GM04503 (cell line): ENCODE measurements around the gene ADAMTS16.
"Not testable (repeated sequence)": the region's sequence is repeated elsewhere in the genome, so short reads cannot be mapped to it uniquely, and the experiment has no call there.

Experiments used
- DNase-seq: peaks from one replicate; pipeline ENCODE4 v3.0.0-alpha.2; 2012; ENCODE audit warnings: low read depth

ADAMTS16 gene, protein sequence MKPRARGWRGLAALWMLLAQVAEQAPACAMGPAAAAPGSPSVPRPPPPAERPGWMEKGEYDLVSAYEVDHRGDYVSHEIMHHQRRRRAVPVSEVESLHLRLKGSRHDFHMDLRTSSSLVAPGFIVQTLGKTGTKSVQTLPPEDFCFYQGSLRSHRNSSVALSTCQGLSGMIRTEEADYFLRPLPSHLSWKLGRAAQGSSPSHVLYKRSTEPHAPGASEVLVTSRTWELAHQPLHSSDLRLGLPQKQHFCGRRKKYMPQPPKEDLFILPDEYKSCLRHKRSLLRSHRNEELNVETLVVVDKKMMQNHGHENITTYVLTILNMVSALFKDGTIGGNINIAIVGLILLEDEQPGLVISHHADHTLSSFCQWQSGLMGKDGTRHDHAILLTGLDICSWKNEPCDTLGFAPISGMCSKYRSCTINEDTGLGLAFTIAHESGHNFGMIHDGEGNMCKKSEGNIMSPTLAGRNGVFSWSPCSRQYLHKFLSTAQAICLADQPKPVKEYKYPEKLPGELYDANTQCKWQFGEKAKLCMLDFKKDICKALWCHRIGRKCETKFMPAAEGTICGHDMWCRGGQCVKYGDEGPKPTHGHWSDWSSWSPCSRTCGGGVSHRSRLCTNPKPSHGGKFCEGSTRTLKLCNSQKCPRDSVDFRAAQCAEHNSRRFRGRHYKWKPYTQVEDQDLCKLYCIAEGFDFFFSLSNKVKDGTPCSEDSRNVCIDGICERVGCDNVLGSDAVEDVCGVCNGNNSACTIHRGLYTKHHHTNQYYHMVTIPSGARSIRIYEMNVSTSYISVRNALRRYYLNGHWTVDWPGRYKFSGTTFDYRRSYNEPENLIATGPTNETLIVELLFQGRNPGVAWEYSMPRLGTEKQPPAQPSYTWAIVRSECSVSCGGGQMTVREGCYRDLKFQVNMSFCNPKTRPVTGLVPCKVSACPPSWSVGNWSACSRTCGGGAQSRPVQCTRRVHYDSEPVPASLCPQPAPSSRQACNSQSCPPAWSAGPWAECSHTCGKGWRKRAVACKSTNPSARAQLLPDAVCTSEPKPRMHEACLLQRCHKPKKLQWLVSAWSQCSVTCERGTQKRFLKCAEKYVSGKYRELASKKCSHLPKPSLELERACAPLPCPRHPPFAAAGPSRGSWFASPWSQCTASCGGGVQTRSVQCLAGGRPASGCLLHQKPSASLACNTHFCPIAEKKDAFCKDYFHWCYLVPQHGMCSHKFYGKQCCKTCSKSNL

DNA sequence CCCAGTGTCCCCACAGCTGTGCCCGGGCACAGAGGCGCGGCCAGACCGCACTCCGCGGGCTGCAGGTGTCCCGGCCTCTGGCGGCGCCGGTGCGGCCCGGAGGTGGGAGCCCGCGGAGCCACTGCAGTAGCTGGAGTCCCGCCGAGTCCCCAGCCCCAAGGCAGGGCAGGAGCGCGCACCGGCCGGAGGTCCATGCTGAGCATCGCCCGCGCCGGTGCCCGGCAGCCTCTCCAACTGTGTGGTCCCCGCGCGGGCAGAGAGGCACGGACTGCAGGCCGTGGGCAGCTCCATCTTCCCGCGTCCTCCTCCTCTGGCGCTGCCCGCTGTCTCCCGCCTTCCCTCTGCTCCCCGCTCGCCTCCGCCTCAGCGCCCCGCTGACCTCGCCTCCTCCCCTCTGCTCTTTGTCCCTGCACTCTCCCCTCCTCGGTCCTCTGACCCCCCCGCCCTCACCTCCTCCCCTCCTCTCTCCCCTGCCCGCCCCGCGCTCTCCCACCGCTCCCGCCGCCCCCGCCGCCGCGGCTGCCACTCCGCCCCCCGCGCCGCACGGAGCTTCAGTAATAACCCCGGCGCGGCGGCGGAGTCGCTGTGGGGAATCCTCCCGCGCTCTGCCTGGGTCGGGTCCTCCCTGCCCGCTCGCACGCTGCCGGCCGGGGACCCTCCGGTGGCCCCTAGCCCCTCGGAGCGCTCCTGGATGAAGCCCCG lies at the start of gene ADAMTS16:
ADAMTS16 (plus strand) TSS at position 554 of the 702 bp plus-strand sequence; CDS start at position 692, 138 bp downstream.
- DNase-seq = no peak

DNA sequence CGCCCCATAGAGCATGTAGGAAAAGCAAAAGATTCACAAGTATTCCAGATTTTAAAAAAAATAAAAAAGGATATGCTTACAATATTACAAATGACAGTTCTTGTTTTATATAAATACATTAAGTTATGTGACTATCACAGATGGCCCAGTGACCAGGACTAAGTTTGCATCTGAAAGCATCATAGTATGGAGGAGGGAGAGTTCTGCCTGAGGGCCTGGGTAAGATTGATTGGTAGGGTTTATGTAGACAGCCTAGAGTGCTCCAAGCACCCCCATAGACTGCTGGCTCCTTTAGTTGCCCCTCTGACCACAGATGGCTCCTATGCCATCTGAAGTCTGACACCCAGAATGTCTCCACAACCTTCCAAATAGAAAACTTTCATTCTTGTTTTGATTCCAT lies 48.0 kb upstream of the ADAMTS16 start:
- DNase-seq = no peak

DNA sequence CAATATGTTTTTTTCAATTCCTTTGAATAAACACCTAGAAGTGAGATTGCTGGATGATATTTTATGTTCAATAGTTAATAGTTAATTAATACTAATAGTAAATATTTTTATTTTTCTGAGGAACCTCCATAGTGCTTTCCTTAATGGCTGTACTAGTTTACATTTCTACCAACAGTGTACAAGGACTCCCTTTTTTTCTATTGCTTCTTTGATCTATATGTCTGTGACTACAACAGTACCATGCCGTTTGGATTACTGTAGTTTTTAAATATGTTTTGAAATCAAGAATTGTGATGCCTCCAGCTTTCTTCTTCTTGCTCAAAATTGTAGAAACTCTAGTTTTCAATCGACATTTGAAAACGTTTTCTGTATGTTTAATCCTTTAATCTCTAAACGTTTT lies 39.5 kb upstream of the ADAMTS16 start:
- no peak for DNase-seq

DNA sequence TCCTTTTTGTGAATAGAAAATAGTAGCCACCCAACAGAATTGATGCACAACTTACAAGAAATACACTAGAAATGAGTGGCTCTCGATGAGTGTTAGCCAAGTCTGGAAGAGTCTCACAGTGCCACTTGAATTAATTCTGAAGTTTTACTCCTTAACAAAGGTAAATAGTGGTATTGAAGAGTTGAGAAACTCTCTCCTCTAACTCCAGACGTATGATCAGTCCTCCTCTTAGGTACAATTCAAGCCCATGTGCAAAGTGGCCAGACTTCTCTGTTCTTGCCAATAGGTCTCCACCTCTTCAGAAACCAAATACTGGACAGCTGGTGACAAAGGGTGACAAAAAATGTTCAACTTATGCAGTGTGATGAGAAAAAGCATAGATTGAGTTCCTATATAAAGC lies 38.5 kb upstream of the ADAMTS16 start:
- no peak for DNase-seq

DNA sequence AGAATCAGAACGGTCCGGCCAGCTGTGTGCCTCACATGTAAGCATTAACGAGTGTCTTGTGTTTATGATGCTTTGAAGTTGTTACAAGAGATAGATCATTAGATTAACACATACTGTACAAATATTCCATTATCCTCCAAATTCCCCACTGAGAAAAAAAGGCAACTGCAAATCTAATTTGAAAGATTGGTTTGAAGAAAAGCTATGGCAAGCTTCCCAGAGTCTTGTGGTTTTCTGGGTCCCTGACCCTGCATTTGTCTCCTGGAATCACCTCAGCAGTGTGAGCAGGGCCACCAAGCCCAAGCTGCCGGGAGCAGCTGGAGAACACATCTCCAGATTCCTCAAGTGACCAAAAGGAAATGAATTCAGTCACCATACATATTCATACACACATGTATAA lies 36.9 kb upstream of the ADAMTS16 start:
- DNase-seq = no peak

DNA sequence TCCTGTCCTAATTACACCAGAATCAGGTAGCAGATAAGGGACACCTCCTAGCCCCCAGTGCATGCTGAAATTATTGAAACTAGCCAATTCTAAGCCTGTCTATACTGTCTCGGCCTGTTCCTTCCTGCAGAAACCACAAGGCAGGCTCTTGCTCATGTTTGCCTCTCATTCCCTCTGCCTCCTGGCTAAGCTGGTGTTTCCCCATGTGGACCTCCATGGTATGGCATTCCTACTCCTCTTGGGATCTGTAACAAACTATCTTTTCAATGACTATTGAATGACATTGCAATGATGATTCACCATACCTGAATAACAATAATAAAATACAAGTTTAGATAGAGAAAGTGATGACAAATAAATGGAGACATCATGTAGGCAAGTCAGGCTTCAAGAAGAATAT lies 35.6 kb upstream of the ADAMTS16 start:
- DNase-seq = no peak

DNA sequence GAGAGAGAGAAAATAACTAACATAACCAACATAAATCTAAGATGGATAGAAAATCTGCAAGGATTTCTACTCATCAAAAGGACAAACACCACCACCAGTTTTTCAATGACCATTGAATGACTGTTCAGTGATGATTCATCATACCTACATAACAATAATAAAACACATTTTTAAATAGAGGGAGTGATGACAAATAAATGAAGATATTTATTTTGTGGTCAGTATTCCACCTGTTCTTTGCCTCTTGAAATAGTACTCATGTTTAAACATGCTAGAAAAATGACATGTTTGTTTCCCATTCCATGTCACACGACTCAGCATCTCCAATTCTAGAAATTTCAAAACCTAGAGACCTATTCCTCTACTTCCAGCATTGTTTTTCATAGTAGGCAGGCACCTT lies 34.6 kb upstream of the ADAMTS16 start:
- DNase-seq = no peak

DNA sequence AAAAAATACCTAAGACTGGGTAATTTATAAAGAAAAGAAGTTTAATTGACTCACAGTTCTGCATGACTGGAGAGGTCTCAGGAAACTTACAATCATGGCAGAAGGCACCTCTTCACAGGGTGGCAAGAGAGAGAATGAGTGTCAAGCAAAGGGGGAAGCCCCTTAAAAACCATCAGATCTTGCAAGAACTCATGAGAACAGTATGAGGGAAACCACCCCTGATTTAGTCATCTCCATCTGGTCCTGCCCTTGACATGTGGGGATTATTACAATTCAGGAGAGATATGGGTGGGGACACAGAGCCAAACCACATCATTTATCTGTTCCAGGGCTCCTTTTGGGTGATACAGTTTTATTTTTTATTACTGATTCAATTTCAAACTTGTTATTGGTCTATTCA lies 23.2 kb upstream of the ADAMTS16 start:
- DNase-seq = no peak

DNA sequence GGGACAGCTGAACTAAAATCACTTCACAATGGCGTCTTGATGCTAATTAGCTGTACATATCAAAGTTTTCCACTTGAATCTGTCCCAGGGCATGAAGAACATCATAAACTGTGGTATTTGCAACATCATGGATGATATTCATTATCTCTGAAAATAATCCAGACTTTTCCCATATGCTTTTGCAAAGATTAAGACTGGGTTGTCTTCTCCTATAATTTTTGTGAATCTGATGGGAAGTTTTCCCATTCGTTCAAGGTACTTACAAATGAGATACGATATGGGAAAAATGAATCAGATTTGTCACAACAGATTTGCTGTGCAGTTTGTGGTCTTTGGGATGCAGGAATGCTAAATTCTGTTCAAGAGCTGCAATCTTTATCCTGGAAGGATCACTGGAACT lies 17.4 kb upstream of the ADAMTS16 start:
- DNase-seq = no peak

DNA sequence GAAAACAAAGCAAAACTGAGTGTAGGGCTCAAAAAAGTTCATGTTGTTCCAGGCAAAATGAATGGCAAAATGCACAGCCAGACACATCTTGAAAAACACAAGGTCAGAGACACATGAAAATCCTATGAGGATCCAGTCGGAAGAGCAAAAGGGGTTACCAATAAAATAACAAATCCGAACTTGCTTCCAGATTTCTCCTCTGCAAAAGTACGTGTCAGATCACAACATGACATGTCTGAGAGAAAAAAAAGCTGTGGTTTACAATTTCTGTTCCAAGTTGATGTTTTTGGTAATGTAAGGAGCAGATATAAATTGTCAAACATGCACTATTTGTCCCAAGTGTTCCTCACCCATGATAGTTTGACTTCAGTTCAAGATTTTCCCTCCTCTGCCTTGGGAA lies 15.9 kb upstream of the ADAMTS16 start:
- DNase-seq = no peak

DNA sequence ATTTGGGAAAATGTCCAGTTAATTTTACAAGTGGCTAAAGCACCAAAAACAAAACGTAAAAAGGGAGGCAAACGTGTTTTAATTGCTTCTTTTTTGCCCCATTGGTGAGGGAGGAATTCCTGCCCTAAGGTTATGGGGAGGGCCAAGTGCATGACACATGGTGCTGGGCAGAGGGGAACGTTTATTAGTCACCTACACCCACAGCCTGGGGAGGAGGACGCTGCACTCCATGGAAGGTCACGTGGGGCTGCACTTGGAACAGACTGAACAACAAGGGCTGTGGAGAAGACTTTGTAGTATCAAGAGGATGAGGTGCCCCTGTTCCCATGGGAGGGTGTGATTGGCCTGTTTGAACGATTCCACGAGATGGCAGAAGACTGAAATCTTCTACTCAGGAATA lies 13.7 kb upstream of the ADAMTS16 start:
- DNase-seq = peak; percentile 21

DNA sequence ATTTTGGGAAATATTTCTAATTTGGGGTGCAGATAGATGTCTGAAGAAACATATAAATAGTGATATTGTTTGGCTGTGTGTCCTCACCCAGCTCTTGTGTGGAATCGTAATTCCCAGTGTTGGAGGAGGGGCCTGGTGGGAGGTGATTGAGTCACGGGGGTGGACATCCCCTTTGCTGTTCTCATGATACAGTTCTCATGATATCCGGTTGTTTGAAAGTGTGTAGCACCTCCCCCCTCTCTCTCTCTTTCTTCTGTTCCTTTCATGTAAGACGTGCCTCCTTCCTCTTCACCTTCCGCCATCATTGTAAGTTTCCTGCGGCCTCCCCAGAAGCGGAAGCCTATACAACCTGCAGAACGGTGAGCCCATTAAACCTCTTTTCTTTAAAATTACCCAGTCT lies 11.4 kb upstream of the ADAMTS16 start:
- no peak for DNase-seq

DNA sequence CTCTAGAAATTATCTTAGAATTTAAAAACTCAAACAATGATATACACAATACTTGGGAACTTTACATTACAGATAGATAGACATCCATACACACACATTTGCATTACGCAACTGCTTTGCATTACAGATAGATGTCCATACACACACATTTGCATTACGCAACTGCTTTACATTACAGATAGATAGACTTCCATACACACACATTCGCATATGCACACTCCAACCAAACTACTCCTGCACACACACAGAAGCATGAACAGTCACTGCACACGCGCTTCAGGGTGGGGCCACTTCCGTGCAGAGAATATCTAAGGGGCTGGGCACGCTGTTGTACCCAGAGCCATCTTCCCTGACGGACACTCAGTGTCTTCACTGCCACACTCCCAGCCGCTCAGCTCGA lies 7.9 kb upstream of the ADAMTS16 start:
- DNase-seq = no peak

DNA sequence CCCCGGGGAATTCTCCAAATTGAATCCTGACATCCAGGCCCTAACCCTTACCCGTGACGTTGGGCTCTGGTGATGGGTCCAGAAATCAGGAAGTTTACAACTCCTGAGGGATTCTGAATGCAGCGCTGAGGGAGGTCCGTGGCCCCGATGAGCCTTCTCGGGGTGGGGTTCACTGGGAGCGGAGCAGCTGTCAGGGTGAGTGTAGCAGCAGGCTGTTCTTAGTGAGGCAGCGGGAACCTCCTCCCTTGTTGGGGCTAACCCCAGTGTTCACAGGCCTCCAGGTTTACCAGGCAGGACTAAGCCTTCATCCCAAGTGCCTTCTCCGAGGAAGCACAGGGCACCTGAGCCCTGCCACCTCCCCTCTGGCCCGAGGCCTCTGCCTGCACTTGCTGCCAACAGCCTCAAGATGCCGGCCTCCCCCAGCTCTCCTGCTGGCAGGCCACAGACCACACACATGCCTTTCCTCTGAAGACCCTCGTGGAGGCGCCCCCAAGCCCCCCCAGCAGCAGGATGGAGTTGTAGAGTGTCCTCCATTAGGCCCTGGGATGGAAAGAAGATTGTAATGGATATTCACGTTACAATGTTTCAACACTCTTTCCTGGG lies 7.3 kb upstream of the ADAMTS16 start:
- DNase-seq = no peak

DNA sequence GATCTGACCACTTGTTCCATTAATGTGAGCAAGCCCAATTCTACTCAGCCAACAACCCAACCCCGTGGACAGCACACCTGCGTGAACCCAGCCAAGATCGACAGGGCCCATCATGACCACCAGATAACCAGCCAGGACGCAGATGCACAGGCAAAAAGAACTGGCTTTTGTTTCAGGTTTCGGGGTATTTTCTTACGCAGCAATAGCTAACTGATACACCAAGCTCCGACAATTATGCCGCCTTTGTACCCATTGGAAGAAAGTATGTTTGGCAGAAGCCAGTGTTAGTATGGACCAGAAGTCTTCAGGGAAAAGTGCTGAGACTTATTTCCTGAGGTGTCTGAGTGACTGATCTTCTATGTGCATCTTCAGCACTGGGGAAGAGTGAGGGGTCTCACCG lies 6.0 kb upstream of the ADAMTS16 start:
- no peak for DNase-seq

DNA sequence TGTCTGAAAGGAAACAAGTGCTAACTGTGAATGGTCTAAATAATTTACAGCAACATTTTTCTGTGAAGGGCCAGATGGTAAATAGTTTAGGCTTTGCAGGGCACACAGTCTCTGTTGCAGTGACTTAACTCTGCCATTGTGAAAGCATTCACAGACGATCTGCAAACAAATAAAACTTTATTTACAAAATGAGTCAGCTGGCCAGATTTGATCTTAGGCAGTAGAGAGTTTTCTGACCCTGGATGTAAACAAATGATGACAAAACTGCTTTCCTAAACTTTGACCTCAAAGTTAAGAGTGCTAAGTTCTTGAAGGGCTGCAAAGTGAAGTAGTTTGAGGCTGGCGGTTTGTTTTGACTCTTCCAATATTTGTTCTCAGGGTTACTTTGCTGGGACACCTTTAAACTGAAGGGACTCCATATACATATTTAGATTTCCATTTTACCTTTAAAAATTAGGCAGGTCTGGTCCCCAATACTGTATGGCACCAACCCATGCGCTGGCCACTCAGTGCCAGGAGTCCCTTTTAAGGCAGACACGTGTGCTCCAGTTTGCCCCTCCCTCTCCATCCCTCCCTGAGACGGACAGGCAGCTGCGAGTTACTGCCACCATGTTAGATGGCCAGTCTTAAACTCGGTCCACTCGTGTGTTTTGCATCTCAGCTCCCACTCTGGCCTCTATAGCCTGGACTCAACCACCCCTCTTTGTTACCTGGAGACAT lies 4.0 kb upstream of the ADAMTS16 start:
- DNase-seq = no peak

DNA sequence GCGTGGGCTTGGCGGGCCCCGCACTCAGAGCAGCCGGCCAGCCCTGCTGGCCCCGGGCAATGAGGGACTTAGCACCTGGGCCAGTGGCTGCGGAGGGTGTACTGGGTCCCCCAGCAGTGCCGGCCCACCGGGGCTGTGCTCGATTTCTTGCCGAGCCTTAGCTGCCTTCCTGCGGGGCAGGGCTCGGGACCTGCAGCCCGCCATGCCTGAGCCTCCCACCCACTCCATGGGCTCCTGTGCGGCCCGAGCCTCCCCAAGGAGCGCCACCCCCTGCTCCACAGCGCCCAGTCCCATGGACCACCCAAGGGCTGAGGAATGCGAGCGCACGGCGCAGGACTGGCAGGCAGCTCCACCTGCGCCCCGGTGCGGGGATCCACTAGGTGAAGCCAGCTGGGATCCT lies 2.3 kb upstream of the ADAMTS16 start:
- DNase-seq = not testable (repeated sequence)

DNA sequence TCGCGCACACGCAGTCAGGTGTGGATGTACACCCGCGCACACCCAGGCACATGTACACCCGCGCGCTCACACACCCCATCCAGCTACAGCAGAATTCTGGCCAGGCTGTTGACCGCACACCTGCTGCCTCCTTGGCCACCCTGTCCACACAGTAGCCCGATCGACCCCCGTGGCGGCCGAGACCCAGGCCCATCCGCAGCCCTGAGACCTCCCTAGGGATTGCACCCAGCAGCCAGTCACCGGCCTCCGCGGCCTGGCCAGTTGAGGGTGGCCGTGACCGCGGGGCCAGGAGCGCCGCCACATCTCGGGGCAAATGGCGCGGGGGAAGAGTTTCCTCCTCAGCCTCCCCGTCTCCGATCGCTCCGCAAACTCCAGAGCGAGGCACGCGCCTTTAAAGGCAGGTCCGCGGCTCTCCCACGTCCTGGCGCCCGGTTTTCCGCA lies 774 bp upstream of the ADAMTS16 start:
- DNase-seq = no peak

DNA sequence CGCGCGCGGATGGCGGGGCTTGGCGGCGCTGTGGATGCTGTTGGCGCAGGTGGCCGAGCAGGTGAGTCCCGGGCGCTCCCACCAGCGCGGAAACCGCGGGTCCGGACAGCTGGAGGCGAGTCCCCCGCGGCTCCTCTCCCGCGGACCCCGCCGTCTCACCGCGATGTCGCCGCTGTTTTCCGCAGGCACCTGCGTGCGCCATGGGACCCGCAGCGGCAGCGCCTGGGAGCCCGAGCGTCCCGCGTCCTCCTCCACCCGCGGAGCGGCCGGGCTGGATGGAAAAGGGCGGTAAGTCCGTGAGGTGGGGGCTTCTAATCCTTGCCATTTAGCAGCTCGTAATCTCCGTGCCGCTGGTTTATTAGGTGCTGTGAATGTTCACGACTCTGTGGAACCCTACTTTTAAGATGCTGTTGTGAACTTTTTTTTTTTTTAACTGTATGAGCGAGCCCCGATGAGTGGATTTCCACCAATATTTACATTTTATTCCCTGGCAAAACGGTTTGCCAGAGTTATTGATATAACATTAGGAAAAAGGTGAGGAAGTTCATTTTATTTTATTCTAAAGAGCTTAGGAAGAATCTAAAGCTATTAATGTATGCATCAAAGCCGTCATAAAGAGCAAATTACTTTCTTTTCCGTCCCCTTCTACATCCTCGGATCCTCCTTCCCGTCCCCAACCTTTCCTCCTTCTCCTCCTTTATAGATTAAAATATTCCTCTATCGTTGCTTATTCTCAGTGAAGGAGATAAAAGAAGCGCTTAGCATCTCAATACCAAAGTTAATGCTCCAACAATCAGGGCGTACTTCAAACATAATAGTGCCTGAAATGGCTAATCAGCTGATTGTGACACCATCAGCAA lies 579 bp downstream of the ADAMTS16 start:
- no peak for DNase-seq

DNA sequence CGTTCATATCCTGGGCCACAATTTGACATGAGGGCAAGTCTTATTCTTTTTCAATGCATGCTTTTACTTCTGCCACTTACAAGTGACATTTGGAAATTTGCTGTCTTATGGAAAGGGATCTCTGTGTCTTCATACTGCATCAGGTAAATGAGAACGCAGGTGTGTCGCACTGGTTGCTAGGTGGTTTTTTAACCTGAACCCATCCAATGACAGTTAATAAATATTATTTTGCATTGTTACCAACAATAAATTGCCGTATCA lies 1.1 kb downstream of the ADAMTS16 start:
- no peak for DNase-seq
